DMS 273 treated with DMSO at 0.1 percent for 48 hours (cell line): ENCODE measurements around the gene DDX27.

Experiments
- DNase-seq: peaks from one replicate; lab custom pipeline; 2025; lab: John Stamatoyannopoulos, UW

DDX27 gene

DNA sequence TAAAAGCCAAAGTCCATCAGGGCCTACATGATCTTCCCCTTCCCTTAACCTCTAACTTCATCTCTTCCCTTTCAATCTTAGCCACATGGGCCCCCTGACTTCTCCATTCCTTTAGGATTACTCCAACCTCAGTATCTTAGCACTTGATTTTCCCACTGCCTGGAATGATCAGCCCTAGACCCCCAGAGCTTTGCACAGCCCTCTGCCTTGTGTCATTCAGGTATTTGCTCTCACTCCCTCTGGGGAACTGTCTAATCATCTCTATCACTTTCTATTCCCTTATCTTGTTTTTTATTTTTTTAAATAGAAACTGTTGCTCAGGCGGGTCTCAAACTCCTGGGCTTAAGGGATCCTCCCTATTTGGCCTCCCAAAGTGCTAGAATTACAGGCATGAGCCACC lies 72.0 kb downstream of the DDX27 start:
- DNase-seq = no peak

DNA sequence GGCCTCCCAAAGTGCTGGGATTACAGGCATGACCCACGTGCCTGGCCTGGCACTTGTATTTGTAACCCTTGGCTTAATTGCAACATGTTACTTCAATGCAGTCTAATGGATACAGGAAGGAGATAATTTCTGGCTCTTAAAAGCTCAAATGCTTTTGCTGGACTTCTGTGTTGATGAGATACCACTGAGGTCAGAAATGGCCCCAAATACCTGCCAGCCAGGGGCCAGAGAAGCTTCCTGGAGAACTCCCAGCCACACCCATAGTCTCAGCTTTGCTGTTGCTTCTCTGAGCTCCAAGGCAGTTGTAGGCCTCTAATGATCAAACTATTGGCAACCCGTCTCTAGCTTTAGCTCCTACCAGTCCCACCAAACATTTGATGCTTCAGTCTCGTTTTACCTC lies 72.8 kb downstream of the DDX27 start:
- no peak for DNase-seq

DNA sequence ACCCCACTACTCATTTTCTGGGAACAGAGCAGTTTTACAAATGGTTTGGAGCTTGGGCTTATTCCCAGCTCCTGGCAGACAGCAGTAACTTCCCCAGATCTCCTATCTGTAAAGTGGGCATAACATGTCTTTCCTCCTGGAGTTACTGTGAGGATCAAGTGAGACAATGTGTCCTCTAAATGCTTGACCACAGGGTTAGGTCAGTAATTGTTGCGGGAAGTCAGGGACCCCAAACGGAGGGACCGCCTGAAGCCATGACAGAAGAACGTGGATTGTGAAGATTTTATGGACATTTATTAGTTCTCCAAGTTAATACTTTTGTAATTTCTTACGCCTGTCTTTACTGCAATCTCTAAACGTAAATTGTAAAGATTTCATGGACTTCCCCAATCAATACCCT lies 73.9 kb downstream of the DDX27 start:
- no peak for DNase-seq
